GM18519 (cell line): ENCODE measurements around the gene LAMB2.

Experiments
- ATAC-seq: cut with Tn5 transposase; IDR thresholded peaks from one replicate; pipeline ENCODE4 v1.9.1; 2021; ENCODE audit warnings: mild to moderate bottlenecking, moderate library complexity; ENCODE audit not compliant: unreplicated experiment, low FRiP score

The LAMB2 gene

GRCh38 chr3:49122022-49122421 lies 10.8 kb downstream of the LAMB2 start:
- ATAC-seq: no peak

- no peak for ATAC-seq
Observed at GRCh38 chr3:49121132-49121736, 11.6 kb downstream of the LAMB2 start.

GRCh38 chr3:49120438-49121131 lies 12.3 kb downstream of the LAMB2 start, which contains the start of gene USP19:
USP19 (minus strand) TSS chr3:49120823; CDS start chr3:49119145, 1,678 bp downstream.
- peak; percentile 57 for ATAC-seq

GRCh38 chr3:49120096-49120437 lies 12.8 kb downstream of the LAMB2 start:
- ATAC-seq: no peak

GRCh38 chr3:49119439-49119838 lies 13.4 kb downstream of the LAMB2 start:
- no peak for ATAC-seq

- ATAC-seq: no peak
Observed at GRCh38 chr3:49119036-49119435, 13.8 kb downstream of the LAMB2 start.

- no peak for ATAC-seq
Observed at GRCh38 chr3:49112262-49112661, 20.6 kb downstream of the LAMB2 start.

- ATAC-seq: no peak
Observed at GRCh38 chr3:49111347-49111746, 21.5 kb downstream of the LAMB2 start.

GRCh38 chr3:49110780-49111179 lies 22.1 kb downstream of the LAMB2 start:
- ATAC-seq: no peak

GRCh38 chr3:49108346-49108745 lies 24.5 kb downstream of the LAMB2 start:
- no peak for ATAC-seq

- ATAC-seq: no peak
Observed at GRCh38 chr3:49104427-49105291, 28.2 kb downstream of the LAMB2 start, which contains the start of gene QARS1. QARS1 (minus strand) TSS chr3:49104757; CDS start chr3:49104733, 24 bp downstream.

GRCh38 chr3:49104052-49104426 lies 28.8 kb downstream of the LAMB2 start:
- no peak for ATAC-seq

GRCh38 chr3:49100046-49100615 lies 32.7 kb downstream of the LAMB2 start:
- ATAC-seq: no peak

GRCh38 chr3:49098910-49099630 lies 33.8 kb downstream of the LAMB2 start:
- ATAC-seq: no peak

GRCh38 chr3:49098429-49098828 lies 34.4 kb downstream of the LAMB2 start:
- no peak for ATAC-seq

- peak; percentile 61 for ATAC-seq
Observed at GRCh38 chr3:49093853-49094767, 38.7 kb downstream of the LAMB2 start, which contains the start of gene QRICH1. QRICH1 (minus strand) TSS chr3:49094071; CDS start chr3:49077017, 17,054 bp downstream.

GRCh38 chr3:49092938-49093852 lies 39.7 kb downstream of the LAMB2 start:
- peak; percentile 31 for ATAC-seq

- ATAC-seq: no peak
Observed at GRCh38 chr3:49081429-49081828, 51.4 kb downstream of the LAMB2 start.
